Measurements from ENCODE around the gene MRPL10. TPM values are rescaled to one million over a fixed set of nuclear protein-coding genes. Genes with fewer than 3 reads are reported as not detected.
"Not testable (repeated sequence)": the region's sequence is repeated elsewhere in the genome, so short reads cannot be mapped to it uniquely, and the experiment has no call there.

MRPL10 gene
- total RNA-seq, 1 donor from 2014 or later, result 10.0 TPM

- DNase-seq, result no peak
Measured at GRCh38 chr17:47789611-47790561, 41.5 kb downstream of the MRPL10 start.

- DNase-seq, result no peak
Measured at GRCh38 chr17:47785538-47786123, 45.7 kb downstream of the MRPL10 start.

- DNase-seq, result no peak
Measured at GRCh38 chr17:47781397-47781796, 49.9 kb downstream of the MRPL10 start.

GRCh38 chr17:47778184-47778635 is 53.1 kb downstream of the MRPL10 start:
- DNase-seq, result no peak

DNA sequence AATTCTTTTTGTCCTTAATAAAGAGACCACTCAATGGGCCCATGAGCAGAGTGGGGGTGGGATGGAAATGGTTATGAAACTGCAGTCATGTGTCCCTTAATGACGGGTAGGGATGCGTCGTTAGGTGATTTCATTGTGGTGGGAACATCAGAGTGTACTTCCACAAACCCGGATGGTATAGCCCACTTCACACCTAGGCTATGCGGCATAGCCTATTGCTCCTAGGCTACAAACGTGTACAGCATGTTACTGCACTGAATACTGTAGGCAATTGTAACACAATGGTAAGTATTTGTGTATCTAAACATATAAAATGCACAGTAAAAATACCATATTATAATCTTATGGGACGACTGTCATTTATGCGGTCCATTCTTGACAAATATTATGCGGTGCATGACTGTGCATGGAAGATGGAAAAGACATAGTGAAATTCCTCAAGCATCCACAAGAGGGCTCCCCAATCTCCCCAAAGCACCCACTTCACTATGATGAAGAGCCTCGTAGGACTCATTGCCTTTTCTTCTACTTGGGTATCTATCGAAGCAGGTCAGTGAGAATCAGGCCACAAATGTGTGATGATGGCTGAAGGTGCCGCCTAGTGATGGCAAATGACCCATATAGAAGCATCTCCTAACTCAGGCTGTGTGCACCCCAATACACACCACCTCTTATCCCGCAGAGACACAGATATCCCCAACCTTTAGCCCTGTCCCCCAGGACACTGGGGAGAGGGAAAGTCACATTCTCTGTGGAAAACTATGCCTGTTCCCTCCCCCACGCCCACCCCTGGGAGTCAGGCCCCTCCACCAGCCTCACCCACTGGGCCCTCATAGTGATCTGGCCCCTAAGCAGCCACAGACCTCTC is 54.8 kb downstream of the MRPL10 start:
- no peak for DNase-seq

GRCh38 chr17:47774987-47775580 is 56.3 kb downstream of the MRPL10 start:
- DNase-seq, result no peak

GRCh38 chr17:47774331-47774730 is 57.0 kb downstream of the MRPL10 start:
- DNase-seq, result no peak

- DNase-seq, result not testable (repeated sequence)
Measured at GRCh38 chr17:47773649-47774048, 57.7 kb downstream of the MRPL10 start.

Other genes starting within 250 kb of the MRPL10 start
- 142 TPM for gene KPNB1, start 181.6 kb downstream of the MRPL10 start, total RNA-seq
- gene TBKBP1, start 137.4 kb downstream of the MRPL10 start, total RNA-seq, result 10.2 TPM
- 0.39 TPM for gene TBX21, start 98.3 kb downstream of the MRPL10 start, total RNA-seq
- 3.7 TPM for gene OSBPL7, start 9.7 kb downstream of the MRPL10 start, total RNA-seq
- 0.10 TPM for gene LRRC46, start 129 bp upstream of the MRPL10 start, total RNA-seq
- gene SCRN2, start 9.7 kb upstream of the MRPL10 start, total RNA-seq, result 40.1 TPM
- gene SP6, start 19.6 kb upstream of the MRPL10 start, total RNA-seq, result 10.2 TPM
- gene SP2, start 64.7 kb upstream of the MRPL10 start, total RNA-seq, result 2.1 TPM
- gene PNPO, start 110.0 kb upstream of the MRPL10 start, total RNA-seq, result 8.1 TPM
- gene PRR15L, start 126.3 kb upstream of the MRPL10 start, total RNA-seq, result 1.7 TPM
- 126 TPM for gene CDK5RAP3, start 139.6 kb upstream of the MRPL10 start, total RNA-seq
- gene COPZ2, start 206.3 kb upstream of the MRPL10 start, total RNA-seq, result 43.1 TPM
- gene NFE2L1, start 216.8 kb upstream of the MRPL10 start, total RNA-seq, result 59.0 TPM

All from skin of body (tissue), 2 donors.